ENCODE measurements around the gene NPTX1.

Gene NPTX1

DNA sequence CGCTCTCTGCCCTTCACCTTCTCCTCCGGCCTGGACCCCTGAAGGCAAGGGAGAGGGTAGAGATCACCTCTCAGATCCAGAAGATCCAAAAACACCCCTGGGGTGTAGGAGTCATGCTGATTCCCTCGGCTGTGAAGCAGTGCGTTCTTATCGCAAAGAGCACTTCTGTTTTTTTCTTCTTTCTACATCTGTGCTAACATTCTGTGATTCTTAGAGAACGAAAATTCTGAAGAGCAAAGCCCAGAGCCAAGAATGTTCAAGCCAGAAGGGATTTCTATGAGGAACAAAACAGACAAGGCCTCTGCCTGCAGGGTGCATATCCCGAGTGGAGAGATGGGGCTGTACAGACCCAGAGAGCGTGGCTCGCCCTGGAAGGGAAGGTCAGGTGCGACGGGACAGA, 17.2 kb downstream of the NPTX1 start:
- no peak for DNase-seq (ENCODE audit: low read depth in 2 of 2)

GRCh38 chr17:80458016-80458415, 18.4 kb downstream of the NPTX1 start:
- no peak for DNase-seq (ENCODE audit: low read depth in 2 of 2)

DNA sequence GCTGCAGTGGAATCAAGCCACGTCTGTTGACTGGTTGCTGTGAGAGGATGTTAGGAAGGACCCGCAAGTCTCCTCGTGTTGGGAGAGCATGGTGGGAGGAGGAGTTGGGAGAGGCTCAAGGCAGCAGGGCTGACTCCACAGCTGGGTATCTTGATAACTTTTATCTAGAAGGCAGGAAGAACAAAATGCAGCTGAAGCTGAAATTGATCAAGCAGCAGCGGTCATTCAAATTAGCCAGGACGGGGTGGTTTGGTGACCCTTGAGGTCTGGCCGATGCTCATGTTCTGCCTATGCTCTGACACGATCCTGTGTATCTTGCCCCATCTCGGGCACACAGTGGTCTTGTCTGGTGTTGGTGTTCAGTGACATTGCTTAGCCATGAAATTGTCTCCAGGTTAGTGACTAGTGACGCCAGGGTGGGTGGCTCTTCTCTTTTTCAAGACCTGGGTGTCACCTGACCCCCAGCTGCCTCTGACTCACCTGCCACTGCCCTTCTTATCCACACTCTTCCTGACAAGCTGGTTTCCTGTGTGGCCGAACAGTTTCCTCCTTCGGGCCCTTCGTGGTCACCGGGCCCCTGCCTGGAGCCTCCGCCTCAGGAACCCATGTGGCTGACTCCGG, 19.1 kb downstream of the NPTX1 start:
- no peak for DNase-seq (ENCODE audit: low read depth in 2 of 2)

- no peak for DNase-seq (ENCODE audit: low read depth in 2 of 2)
These were observed 19.8 kb downstream of the NPTX1 start for GRCh38 chr17:80456465-80457235.

GRCh38 chr17:80455784-80456183, 20.6 kb downstream of the NPTX1 start:
- no peak for DNase-seq (ENCODE audit: low read depth in 2 of 2)

- DNase-seq (ENCODE audit: low read depth in 2 of 2), result peak in 1 of 2 donors; percentile 9
These were observed 21.1 kb downstream of the NPTX1 start for GRCh38 chr17:80455336-80455710.

DNA sequence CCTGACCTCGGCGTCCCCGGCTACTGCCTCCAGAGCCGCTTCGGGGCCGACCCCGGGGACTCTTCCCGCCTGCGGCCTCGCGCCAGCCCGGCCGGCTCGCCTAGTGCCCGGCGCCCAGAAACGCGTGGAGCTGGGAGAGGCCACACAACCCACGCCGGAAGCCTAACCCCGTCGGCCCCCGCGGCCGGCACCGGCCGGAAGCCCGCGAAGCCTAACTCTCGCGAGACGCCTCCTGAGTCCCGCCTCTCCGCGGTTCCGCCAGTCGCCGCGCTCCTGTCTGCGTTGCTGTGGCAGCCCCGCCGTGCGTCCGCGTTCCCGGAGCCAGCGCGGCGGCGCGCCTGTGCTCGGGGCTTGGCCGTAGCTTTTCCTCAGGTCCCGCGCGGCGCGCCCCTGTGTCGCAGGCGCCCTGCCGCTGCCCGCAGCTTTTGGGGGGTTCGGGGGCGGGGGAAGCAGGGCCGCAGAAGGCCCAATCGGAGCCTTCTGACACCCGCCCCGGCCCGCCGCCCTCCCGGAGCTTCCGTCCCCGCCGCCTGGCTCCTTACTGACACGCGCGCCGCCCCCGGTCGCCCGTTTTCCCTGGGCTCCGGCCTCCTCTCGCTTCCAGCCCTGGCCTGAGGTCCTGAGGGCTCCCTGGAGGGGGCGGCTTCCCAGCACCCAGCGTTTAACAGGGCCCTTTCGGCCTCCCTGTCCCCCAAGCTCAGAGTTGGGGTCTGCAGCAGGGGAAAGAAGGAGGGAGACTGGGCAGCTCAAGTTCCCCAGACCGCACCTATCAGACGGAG, 21.7 kb downstream of the NPTX1 start:
- DNase-seq (ENCODE audit: low read depth in 2 of 2), result peak; percentile 89 to 93

GRCh38 chr17:80453998-80454556, 22.3 kb downstream of the NPTX1 start:
- DNase-seq (ENCODE audit: low read depth in 2 of 2), result no peak

- no peak for DNase-seq (ENCODE audit: low read depth in 2 of 2)
These were observed 23.0 kb downstream of the NPTX1 start for GRCh38 chr17:80453126-80453997.

GRCh38 chr17:80452173-80452915, 24.1 kb downstream of the NPTX1 start:
- no peak for DNase-seq (ENCODE audit: low read depth in 2 of 2)

- DNase-seq (ENCODE audit: low read depth in 2 of 2), result no peak
These were observed 25.2 kb downstream of the NPTX1 start for GRCh38 chr17:80451104-80451775.

DNA sequence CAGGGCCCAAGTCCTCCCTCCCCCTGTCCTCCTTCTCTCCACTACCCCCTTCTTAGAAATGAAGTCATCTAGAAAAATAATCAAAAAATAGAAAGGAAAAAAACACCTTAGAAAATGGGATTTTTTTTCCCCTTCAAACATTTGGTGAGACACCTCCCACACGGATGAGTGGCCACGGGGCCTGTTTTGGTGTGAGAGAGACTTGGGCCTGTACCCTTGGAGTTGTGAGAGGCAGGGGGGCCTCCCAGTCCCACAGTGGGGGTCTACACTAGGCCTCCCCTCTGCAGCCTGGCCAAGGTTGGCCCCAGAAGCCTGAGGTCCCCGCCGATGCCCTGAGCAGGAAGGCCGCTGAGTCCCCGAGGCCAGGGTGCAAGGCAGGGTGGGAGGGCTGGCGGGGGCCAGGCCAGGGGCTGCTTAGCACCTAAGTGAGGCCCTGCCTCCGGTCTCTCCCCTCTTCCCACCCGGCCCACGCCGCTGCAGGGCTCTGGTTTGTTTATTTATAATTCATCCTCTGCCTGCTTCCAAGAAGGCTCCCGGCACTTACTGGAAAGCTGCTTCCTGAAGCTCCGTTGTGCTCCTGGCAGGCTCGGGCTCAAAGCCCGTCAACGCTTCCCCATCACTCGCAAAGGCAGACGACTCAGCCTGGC, 26.4 kb downstream of the NPTX1 start:
- no peak for DNase-seq (ENCODE audit: low read depth in 2 of 2)

DNA sequence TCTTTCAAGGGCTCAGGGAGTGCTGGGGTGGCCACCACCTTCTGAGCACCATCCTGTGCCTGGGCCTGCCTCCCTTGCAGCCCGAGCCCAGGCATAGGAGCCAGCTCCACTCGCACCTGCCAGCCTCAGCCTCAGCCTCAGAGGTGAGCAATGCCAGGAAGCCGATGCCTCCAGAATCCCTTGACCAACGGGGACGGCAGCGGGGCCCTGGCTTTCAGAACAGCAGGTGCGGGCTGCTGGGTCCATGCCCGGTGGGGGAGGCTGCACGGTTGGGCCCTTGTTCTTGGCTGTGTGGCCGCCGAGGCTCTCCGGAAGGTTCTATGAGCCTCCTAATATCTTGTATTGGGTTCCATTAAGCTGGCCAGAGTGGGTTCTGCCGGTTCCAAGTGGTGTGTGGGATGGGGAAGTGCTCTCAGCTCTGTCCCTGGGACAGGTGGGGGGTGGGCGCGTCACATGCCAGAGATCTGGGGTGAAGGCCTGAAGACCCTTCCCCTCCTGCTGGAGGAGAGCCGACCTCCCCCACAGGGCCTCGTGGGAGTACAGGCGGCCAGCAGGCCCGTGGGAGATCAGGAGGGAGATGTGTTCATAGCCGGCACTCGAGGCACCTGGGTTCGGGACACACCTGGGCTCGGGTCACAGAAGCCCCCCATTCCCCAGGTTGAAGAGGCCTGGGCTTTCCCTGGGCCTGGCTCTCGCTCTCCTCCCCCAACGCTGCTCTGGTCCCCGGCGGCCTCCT, 27.0 kb downstream of the NPTX1 start:
- DNase-seq (ENCODE audit: low read depth in 2 of 2), result no peak

- DNase-seq (ENCODE audit: low read depth in 2 of 2), result no peak
These were observed 28.6 kb downstream of the NPTX1 start for GRCh38 chr17:80447790-80448189.

DNA sequence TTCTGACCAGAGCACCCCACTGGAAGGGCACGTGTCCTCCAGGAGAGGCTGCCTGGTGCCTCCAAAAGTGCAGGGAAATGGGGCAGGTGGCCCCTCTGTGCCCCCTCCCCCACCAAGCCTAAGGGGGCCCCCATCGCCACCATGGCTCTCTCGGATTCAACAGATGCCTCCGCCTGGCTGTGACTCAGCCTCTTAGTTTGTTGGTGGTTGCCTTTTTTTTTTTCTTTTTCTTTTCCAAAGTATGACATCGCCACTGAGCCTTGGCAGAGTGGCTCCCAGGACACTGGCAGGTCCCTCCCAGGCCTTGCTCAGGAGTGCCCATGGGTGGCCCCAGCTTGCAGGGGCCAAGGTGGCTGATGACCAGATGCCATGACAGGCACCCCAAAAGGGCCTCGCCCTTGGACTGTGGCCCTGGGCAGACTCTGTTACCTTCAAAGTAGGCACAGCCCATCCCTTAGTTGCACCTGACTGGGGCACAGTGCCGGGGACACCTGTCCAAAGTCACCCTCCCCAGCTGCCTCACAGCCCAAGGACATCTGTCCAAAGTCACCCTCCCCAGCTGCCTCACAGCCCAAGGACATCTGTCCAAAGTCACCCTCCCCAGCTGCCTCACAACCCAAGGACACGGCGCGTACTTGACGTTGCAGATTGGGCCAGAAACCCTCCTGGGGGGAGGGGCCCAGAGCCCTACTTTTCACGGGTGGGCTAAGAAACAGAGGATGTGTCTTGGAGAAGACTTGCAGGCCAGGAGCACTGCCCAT, 29.6 kb downstream of the NPTX1 start:
- no peak for DNase-seq (ENCODE audit: low read depth in 2 of 2)

DNA sequence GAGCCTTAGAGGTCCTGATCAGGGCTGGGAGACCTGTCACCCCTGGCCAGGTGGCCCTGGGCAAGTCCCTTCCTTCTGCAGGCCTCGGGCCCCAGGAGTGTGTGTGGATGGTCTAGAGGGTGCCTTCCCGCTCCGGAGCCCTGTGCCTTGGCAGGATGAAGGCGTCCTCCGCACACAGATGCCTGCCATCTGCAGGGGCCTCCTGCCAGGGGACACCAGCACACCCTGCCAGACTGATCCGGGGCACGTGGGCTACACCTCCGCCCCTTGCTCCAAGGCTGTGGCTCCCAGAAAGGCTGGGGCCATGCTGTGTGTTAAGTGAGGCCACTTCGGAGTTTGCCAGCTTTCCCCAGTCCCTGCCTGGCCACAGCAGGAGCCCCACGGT, 30.7 kb downstream of the NPTX1 start:
- DNase-seq (ENCODE audit: low read depth in 2 of 2), result no peak

GRCh38 chr17:80445007-80445725, 31.2 kb downstream of the NPTX1 start:
- no peak for DNase-seq (ENCODE audit: low read depth in 2 of 2)

DNA sequence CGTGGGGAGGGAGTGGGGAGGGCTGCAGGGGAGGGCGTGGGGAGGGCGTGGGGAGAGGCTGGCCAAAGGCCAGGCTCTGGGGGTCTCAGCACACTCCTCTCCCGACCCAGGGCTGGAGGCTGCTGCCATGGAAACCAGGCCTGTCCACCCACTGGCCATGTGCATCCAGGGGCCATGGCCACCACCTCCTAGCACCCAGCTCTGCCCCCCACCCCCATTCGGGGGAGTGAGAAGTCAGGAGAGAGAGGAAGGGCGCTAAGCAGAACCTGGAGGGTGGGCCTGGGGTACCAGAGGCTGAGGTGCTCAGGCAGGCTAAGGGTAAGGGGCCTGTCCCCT, 31.8 kb downstream of the NPTX1 start:
- no peak for DNase-seq (ENCODE audit: low read depth in 2 of 2)

Measured in activated CD8-positive, alpha-beta memory T cell treated with anti-CD3 and anti-CD28 coated beads for 4 hours (primary cell).